HG03108 (cell line): ENCODE results near the gene TPBGL.

Experiments
- ATAC-seq: cut with Tn5 transposase; IDR thresholded peaks from one replicate; pipeline ENCODE4 v1.9.1; 2021; ENCODE audit warnings: moderate library complexity; ENCODE audit not compliant: unreplicated experiment

Gene TPBGL

GRCh38 chr11:75208446-75208845, 32.1 kb upstream of the TPBGL start:
- ATAC-seq: no peak

- ATAC-seq: no peak
Observed at GRCh38 chr11:75212411-75212810, 28.2 kb upstream of the TPBGL start.

GRCh38 chr11:75214411-75214821, 26.2 kb upstream of the TPBGL start:
- no peak for ATAC-seq

GRCh38 chr11:75214843-75215242, 25.7 kb upstream of the TPBGL start:
- ATAC-seq: no peak

- ATAC-seq: no peak
Observed at GRCh38 chr11:75219869-75220268, 20.7 kb upstream of the TPBGL start.

- ATAC-seq: no peak
Observed at GRCh38 chr11:75223954-75224643, 16.5 kb upstream of the TPBGL start.

- ATAC-seq: no peak
Observed at GRCh38 chr11:75225794-75226193, 14.8 kb upstream of the TPBGL start.

GRCh38 chr11:75229466-75229865, 11.1 kb upstream of the TPBGL start:
- ATAC-seq: no peak

- ATAC-seq: no peak
Observed at GRCh38 chr11:75230621-75231020, 10.0 kb upstream of the TPBGL start.

- ATAC-seq: no peak
Observed at GRCh38 chr11:75233754-75234172, 6.8 kb upstream of the TPBGL start.

- ATAC-seq: no peak
Observed at GRCh38 chr11:75236062-75236461, 4.5 kb upstream of the TPBGL start.

- no peak for ATAC-seq
Observed at GRCh38 chr11:75237050-75237449, 3.5 kb upstream of the TPBGL start.

GRCh38 chr11:75238595-75239440, 1.8 kb upstream of the TPBGL start:
- no peak for ATAC-seq

GRCh38 chr11:75239531-75240290, 863 bp upstream of the TPBGL start:
- ATAC-seq: no peak

GRCh38 chr11:75241036-75241905, 697 bp downstream of the TPBGL start:
- ATAC-seq: peak; percentile 83

GRCh38 chr11:75241906-75242644, 1.5 kb downstream of the TPBGL start:
- no peak for ATAC-seq

GRCh38 chr11:75242722-75243600, 2.4 kb downstream of the TPBGL start:
- no peak for ATAC-seq

GRCh38 chr11:75244052-75244814, 3.7 kb downstream of the TPBGL start:
- ATAC-seq: no peak
